GM12891 (cell line): ENCODE results near the gene DPH1.

Experiments used
- PAX5 ChIP-seq: IDR thresholded peaks from 2 replicates; pipeline ENCODE4 v1.6.1; 2011; ENCODE audit warnings: low read length, moderate library complexity, mild to moderate bottlenecking; ENCODE audit not compliant: insufficient read depth, severe bottlenecking
- POLR2A ChIP-seq: IDR thresholded peaks from 2 replicates; pipeline ENCODE4 v1.6.1; 2011; ENCODE audit warnings: low read depth, low read length, control low read depth
- POLR2AphosphoS5 ChIP-seq: IDR thresholded peaks from 2 replicates; pipeline ENCODE4 v1.6.1; 2011; ENCODE audit warnings: low read depth, low read length, control low read depth
- POU2F2 ChIP-seq: IDR thresholded peaks from 2 replicates; pipeline ENCODE4 v1.6.1; 2011; ENCODE audit warnings: low read depth, mild to moderate bottlenecking, control low read depth, low read length, moderate library complexity
- TAF1 ChIP-seq: IDR thresholded peaks from 2 replicates; pipeline ENCODE4 v1.6.1; 2011; ENCODE audit warnings: low read depth, low read length, control low read depth

GRCh38 chr17:2023692-2024571 is 6.0 kb upstream of the DPH1 start:
- no peak for TF ChIP-seq POLR2AphosphoS5
- TF ChIP-seq TAF1, result no peak
- no peak for TF ChIP-seq POLR2A
- no peak for TF ChIP-seq PAX5
- TF ChIP-seq POU2F2, result no peak
